PC-9 (cell line): ENCODE measurements around the gene CLIC6.

ENCODE experiments used
- CTCF ChIP-seq: fragments of 200-600 bp; sonication (generic); conservative IDR thresholded peaks from 2 replicates; pipeline ENCODE4 v1.6.1; 2017; ENCODE audit warnings: mixed run types, antibody characterized with exemption, mild to moderate bottlenecking, moderate library complexity
- EZH2 ChIP-seq: fragments of 200-600 bp; sonication (generic); IDR thresholded peaks from 2 replicates; pipeline ENCODE4 v1.8.0; 2017; ENCODE audit warnings: antibody characterized with exemption, low read depth

- TF ChIP-seq CTCF (no peak), EZH2 (no peak)
Observed at GRCh38 chr21:34669149-34669879, 520 bp downstream of the CLIC6 start.
